Neural cell (in vitro differentiated cells): ENCODE data around the gene NFE2L3. TPM values are rescaled to one million over a fixed set of nuclear protein-coding genes. Genes with fewer than 3 reads are reported as not detected.

Source experiments
- H2AFZ ChIP-seq: fragments of 200-600, 300-800 bp; sonication (generic), shearing (Covaris generic); 2 replicates; pipeline ENCODE4 v1.6.0; 2014; ENCODE audit warnings: low read depth, mild to moderate bottlenecking, antibody characterized with exemption, low read length, moderate library complexity
- H3F3A ChIP-seq: fragments of 200-600 bp; shearing (Covaris generic); 2 replicates; pipeline ENCODE4 v1.6.1; 2016; ENCODE audit warnings: mild to moderate bottlenecking, moderate library complexity, mixed read lengths, antibody characterized with exemption, low read length; ENCODE audit not compliant: insufficient read depth, poor library complexity, severe bottlenecking
- H3K27ac ChIP-seq: fragments of 200-600, 300-800 bp; sonication (generic), shearing (Covaris generic); 2 replicates; pipeline ENCODE4 v1.5.1; 2014; ENCODE audit warnings: mild to moderate bottlenecking, low read length, moderate library complexity
- H3K27me3 ChIP-seq: fragments of 300-800, 200-600 bp; sonication (generic), shearing (Covaris generic); 2 replicates; pipeline ENCODE4 v1.6.0; 2014; ENCODE audit warnings: mild to moderate bottlenecking, low read depth, low read length, moderate library complexity; ENCODE audit not compliant: insufficient read depth
- H3K36me3 ChIP-seq: fragments of 300-800, 200-600 bp; sonication (generic), shearing (Covaris generic); 2 replicates; pipeline ENCODE4 v1.5.1; 2014; ENCODE audit warnings: mild to moderate bottlenecking, antibody characterized with exemption, low read length, moderate library complexity; ENCODE audit not compliant: insufficient read depth
- H3K4me2 ChIP-seq: fragments of 300-800, 200-600 bp; sonication (generic), shearing (Covaris generic); 2 replicates; pipeline ENCODE4 v1.6.0; 2014; ENCODE audit warnings: mild to moderate bottlenecking, low read length
- H3K4me3 ChIP-seq: fragments of 300-800, 200-600 bp; sonication (generic), shearing (Covaris generic); 2 replicates; pipeline ENCODE4 v1.5.1; 2014; ENCODE audit warnings: mild to moderate bottlenecking, low read length, moderate library complexity
- H3K79me2 ChIP-seq: fragments of 200-600 bp; shearing (Covaris generic); replicated peaks from 2 replicates; pipeline ENCODE4 v1.6.0; 2014; ENCODE audit warnings: mild to moderate bottlenecking, low read length, moderate library complexity; ENCODE audit not compliant: insufficient read depth
- H3K9ac ChIP-seq: fragments of 300-800, 200-600 bp; sonication (generic), shearing (Covaris generic); 2 replicates; pipeline ENCODE4 v1.6.1; 2016; ENCODE audit warnings: mild to moderate bottlenecking, low read length, mixed read lengths
- H3K9me2 ChIP-seq: fragments of 200-600 bp; shearing (Covaris generic); 2 replicates; pipeline ENCODE4 v1.6.1; 2016; ENCODE audit warnings: mild to moderate bottlenecking, low read length, mixed read lengths; ENCODE audit not compliant: insufficient read depth
- H3K9me3 ChIP-seq: fragments of 200-600, 300-800 bp; sonication (generic), shearing (Covaris generic); 2 replicates; pipeline ENCODE4 v1.6.1; 2016; ENCODE audit warnings: mild to moderate bottlenecking, mixed run types, low read length, moderate library complexity, mixed read lengths
- H4K20me1 ChIP-seq: fragments of 200-600 bp; shearing (Covaris generic); 2 replicates; pipeline ENCODE4 v1.6.1; 2016; ENCODE audit warnings: mild to moderate bottlenecking, mixed run types; ENCODE audit not compliant: insufficient read depth
- CTCF ChIP-seq: fragments of 450-650 bp; IDR thresholded peaks from 2 replicates; pipeline ENCODE4 v1.5.1; 2014; ENCODE audit warnings: antibody characterized with exemption, mild to moderate bottlenecking, moderate library complexity; ENCODE audit not compliant: poor library complexity, severe bottlenecking
- EP300 ChIP-seq: fragments of 450-650 bp; conservative IDR thresholded peaks from 2 replicates; pipeline ENCODE4 v1.6.1; 2014; ENCODE audit warnings: antibody characterized with exemption, mild to moderate bottlenecking, moderate library complexity; ENCODE audit not compliant: poor library complexity, severe bottlenecking
- EZH2 ChIP-seq: fragments of 200-600, 300-800 bp; shearing (Covaris generic), sonication (generic); IDR thresholded peaks from 2 replicates; pipeline ENCODE4 v1.6.1; 2014; ENCODE audit warnings: antibody characterized with exemption, low read length, borderline replicate concordance, mild to moderate bottlenecking; ENCODE audit not compliant: insufficient read depth, poor library complexity, severe bottlenecking
- MXI1 ChIP-seq: fragments of 450-650 bp; conservative IDR thresholded peaks from 2 replicates; pipeline ENCODE4 v1.6.1; 2014; ENCODE audit warnings: antibody characterized with exemption, mild to moderate bottlenecking; ENCODE audit not compliant: poor library complexity, severe bottlenecking
- POLR2AphosphoS5 ChIP-seq: IDR thresholded peaks from 2 replicates; pipeline ENCODE4 v1.6.1; 2012
- RAD21 ChIP-seq: fragments of 450-650 bp; conservative IDR thresholded peaks from 2 replicates; pipeline ENCODE4 v1.6.1; 2014; ENCODE audit warnings: antibody characterized with exemption, mild to moderate bottlenecking, moderate library complexity
- REST ChIP-seq: IDR thresholded peaks from 2 replicates; pipeline ENCODE4 v1.6.1; 2012; ENCODE audit warnings: borderline replicate concordance
- SMC3 ChIP-seq: fragments of 450-650 bp; conservative IDR thresholded peaks from 2 replicates; pipeline ENCODE4 v1.6.1; 2014; ENCODE audit warnings: antibody characterized with exemption, mild to moderate bottlenecking, moderate library complexity; ENCODE audit not compliant: poor library complexity
- TAF1 ChIP-seq: IDR thresholded peaks from 2 replicates; pipeline ENCODE4 v1.6.1; 2012; ENCODE audit warnings: low read depth
- polyA plus RNA-seq: library from polyadenylated mRNA; depleted of rRNA; stranded (reverse); fragments of >200 nt; gene quantifications from 2 replicates; pipeline ENCODE4 v1.2.3, GENCODE V29; 2014

NFE2L3 gene
- polyA plus RNA-seq, 1 donor from 2014 or later: 2.9 TPM

GRCh38 chr7:26105236-26105635, 46.8 kb upstream of the NFE2L3 start:
- H3K4me2 ChIP-seq: no peak overlapping the region

GRCh38 chr7:26105931-26106330, 46.1 kb upstream of the NFE2L3 start:
- Histone ChIP-seq H3K27ac (no peak overlapping the region), H3K79me2 (no peaks in the 10 kb centered on the region), H3K4me3 (no peak overlapping the region), H2AFZ (no peak overlapping the region), H3K4me2 (no peak overlapping the region), H3K27me3 (no peaks in the 10 kb centered on the region), H4K20me1 (no peaks in the 10 kb centered on the region), H3K9me2 (no peaks in the 10 kb centered on the region), H3K36me3 (no peaks in the 10 kb centered on the region), H3K9ac (no peak overlapping the region), H3K9me3 (no peaks in the 10 kb centered on the region), H3F3A (no peaks in the 10 kb centered on the region)
- TF ChIP-seq EZH2 (no peak), RAD21 (no peak), REST (no peak), EP300 (no peak), MXI1 (no peak), SMC3 (no peak), POLR2AphosphoS5 (no peak)

More at GRCh38 chr7:26105236-26105635, 46.8 kb upstream of the NFE2L3 start:
- H3K36me3 ChIP-seq: no peaks in the 10 kb centered on the region
- no peaks in the 10 kb centered on the region for H3K79me2 ChIP-seq
- no peak overlapping the region for H3K9ac ChIP-seq
- no peaks in the 10 kb centered on the region for H3F3A ChIP-seq
- H3K4me3 ChIP-seq: no peak overlapping the region
- H4K20me1 ChIP-seq: no peaks in the 10 kb centered on the region
- no peaks in the 10 kb centered on the region for H3K27me3 ChIP-seq
- H3K9me2 ChIP-seq: no peaks in the 10 kb centered on the region
- no peaks in the 10 kb centered on the region for H3K9me3 ChIP-seq
- H2AFZ ChIP-seq: no peak overlapping the region
- no peak overlapping the region for H3K27ac ChIP-seq
- TF ChIP-seq CTCF (no peak), SMC3 (no peak), EZH2 (no peak), REST (no peak), EP300 (no peak), POLR2AphosphoS5 (no peak), TAF1 (no peak), RAD21 (no peak), MXI1 (no peak)
